SK-N-SH (cell line): Measurements from ENCODE around the gene TTC21A.

Source experiments
- EP300 ChIP-seq, 2 experiments: IDR thresholded peaks; 2 replicates each; pipeline versions ENCODE4 v1.4.0 to v1.6.1; 2012; ENCODE audit warnings: borderline replicate concordance in 1 of 2, low read depth in 1 of 2, low read length in 1 of 2
- GABPA ChIP-seq: IDR thresholded peaks from 2 replicates; pipeline ENCODE4 v1.4.0; 2012; ENCODE audit warnings: low read depth, mild to moderate bottlenecking
- TF ChIP-seq, protein P1 (sequence below): fragments of 200-600 bp; sonication (generic); IDR thresholded peaks from 2 replicates; pipeline ENCODE4 v1.6.1; 2017; ENCODE audit warnings: antibody characterized with exemption, mild to moderate bottlenecking, moderate library complexity
- TF ChIP-seq, protein P2 (sequence below): IDR thresholded peaks from 2 replicates; pipeline ENCODE4 v1.4.0; 2012; ENCODE audit warnings: low read depth

DNA sequence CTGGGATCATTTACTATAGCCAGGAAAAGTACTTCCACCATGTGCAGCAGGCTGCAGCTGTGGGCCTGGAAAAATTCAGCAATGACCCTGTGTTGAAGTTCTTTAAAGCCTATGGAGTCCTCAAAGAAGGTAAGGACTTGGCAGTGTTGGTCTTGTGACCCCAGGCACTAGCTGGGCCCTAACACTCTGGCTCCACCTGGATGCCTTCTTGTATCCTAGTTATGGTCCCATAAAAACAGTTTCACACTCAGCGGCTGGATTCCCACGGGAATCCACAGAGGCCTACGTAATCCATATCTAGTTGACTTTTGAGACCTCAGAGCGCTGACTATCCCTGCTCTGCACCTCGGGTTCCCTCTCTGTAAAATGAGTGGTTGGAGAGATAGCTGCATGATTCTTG is 1.6 kb downstream of the TTC21A start:
- TF ChIP-seq, protein P1, sequence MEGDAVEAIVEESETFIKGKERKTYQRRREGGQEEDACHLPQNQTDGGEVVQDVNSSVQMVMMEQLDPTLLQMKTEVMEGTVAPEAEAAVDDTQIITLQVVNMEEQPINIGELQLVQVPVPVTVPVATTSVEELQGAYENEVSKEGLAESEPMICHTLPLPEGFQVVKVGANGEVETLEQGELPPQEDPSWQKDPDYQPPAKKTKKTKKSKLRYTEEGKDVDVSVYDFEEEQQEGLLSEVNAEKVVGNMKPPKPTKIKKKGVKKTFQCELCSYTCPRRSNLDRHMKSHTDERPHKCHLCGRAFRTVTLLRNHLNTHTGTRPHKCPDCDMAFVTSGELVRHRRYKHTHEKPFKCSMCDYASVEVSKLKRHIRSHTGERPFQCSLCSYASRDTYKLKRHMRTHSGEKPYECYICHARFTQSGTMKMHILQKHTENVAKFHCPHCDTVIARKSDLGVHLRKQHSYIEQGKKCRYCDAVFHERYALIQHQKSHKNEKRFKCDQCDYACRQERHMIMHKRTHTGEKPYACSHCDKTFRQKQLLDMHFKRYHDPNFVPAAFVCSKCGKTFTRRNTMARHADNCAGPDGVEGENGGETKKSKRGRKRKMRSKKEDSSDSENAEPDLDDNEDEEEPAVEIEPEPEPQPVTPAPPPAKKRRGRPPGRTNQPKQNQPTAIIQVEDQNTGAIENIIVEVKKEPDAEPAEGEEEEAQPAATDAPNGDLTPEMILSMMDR: no peak
- TF ChIP-seq EP300 (IDR thresholded peaks at IDR 0.05; ENCODE audit: borderline replicate concordance in 1 of 2, low read depth in 1 of 2, low read length in 1 of 2) (no peak), GABPA (no peak)
- TF ChIP-seq, protein P2, sequence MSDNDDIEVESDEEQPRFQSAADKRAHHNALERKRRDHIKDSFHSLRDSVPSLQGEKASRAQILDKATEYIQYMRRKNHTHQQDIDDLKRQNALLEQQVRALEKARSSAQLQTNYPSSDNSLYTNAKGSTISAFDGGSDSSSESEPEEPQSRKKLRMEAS: no peak
